Measurements from ENCODE around the gene NYNRIN. TPM values are rescaled to one million over a fixed set of nuclear protein-coding genes. Genes with fewer than 3 reads are reported as not detected.

NYNRIN gene
- total RNA-seq, 4 donors from 2014 or later: 18.5 to 43.6 (median 29.8) TPM

DNA sequence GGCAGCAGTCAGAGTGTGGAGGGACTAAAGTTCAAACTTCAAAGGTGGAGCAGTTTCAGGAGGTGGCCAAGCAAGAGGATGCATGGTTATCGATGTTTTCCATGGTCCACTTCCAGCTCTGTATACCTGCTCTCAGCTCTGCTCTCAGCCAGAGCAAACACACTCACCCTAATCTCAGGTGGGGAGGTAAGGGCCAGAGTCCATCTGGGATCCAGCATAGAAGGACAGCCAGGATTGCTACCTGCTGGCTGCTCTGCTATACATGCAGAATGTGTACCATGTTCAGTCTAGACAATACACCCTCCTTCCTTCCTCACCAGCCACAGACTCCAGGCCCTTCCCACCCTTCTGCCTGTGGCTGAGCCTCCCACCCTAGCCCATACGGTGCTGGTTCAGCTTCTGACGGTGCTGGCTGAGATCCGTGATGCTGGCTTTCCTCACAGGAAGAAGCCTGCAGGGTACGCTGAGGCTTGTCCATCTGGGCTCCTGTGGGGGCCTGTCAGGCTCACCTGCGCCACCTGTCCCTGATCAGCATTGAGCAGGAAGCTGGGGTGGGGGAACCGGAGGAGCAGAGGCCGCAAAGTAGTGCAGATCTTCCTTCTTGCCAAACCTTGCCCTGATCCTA is 28.2 kb downstream of the NYNRIN start:
- H3K27ac ChIP-seq: no peak overlapping the region
- TF ChIP-seq, protein P1, sequence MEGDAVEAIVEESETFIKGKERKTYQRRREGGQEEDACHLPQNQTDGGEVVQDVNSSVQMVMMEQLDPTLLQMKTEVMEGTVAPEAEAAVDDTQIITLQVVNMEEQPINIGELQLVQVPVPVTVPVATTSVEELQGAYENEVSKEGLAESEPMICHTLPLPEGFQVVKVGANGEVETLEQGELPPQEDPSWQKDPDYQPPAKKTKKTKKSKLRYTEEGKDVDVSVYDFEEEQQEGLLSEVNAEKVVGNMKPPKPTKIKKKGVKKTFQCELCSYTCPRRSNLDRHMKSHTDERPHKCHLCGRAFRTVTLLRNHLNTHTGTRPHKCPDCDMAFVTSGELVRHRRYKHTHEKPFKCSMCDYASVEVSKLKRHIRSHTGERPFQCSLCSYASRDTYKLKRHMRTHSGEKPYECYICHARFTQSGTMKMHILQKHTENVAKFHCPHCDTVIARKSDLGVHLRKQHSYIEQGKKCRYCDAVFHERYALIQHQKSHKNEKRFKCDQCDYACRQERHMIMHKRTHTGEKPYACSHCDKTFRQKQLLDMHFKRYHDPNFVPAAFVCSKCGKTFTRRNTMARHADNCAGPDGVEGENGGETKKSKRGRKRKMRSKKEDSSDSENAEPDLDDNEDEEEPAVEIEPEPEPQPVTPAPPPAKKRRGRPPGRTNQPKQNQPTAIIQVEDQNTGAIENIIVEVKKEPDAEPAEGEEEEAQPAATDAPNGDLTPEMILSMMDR (IDR thresholded peaks at IDR 0.05): no peak
- TF ChIP-seq EP300 (IDR thresholded peaks at IDR 0.05): no peak
- TF ChIP-seq POLR2A (IDR thresholded peaks at IDR 0.05): no peak
- WGBS: 47% methylated on average over 6 of the region's 8 CpGs
- no peaks in the 10 kb centered on the region for H3K27me3 ChIP-seq
- H3K36me3 ChIP-seq: peaks cover 1% of the 10 kb centered on the region
- peaks cover 64% of the 10 kb centered on the region for H3K4me1 ChIP-seq
- DNase-seq (ENCODE audit: low spot score in 2 of 2): peak in 1 of 2 donors; percentile 35
- no peaks in the 10 kb centered on the region for H3K9me3 ChIP-seq
- H3K4me3 ChIP-seq: no peak overlapping the region

DNA sequence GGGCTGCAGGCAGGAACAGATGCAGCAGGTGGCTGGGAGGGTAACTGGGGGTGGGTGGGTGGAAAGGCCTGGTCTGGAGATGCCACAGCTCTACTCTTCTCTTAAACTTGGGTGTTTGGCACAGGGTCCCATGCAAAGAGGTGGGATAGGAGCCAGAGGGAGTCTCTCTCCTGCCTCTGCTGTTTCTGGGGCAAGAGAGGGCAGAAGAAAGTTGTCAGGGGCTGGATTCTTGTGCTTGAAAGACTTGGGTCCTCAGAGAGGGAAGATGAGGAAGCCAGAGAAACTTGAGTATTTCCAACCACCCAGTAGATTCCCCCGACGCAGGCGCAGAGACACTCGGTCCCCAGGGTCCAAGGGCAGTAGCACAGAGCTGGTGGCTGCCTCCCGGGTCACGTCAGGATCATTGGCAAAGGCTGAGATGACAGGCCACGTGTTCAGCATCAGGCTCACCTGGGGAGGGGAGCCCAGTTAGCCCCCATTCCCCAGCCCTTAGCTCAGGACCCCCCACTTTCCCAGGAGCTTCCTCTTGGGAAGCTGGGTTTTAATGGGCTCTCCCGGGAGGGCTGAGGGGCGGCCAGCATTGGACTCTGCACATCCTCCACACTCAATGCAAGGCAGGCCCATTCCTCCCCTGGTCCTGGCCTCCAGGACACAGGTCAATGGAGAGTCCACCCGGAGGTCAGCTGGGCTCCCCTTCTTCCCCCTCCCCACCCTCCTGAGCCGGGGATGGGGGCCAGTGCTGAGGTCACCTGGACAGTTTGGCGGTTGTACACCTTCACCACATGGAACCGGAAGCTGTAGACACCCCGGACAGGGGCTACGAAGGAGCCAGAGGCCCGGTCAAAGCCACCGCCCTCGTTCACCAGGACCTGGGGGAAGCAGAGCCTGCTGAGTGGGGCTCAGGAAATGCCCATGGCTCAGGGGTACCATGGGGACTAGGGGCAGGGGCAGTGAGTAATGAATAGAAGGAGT is 29.0 kb downstream of the NYNRIN start:
- DNase-seq (ENCODE audit: low spot score in 2 of 2): peak in 1 of 2 donors; percentile 58
- no peak overlapping the region for H3K27ac ChIP-seq
- H3K36me3 ChIP-seq: peaks cover 9% of the 10 kb centered on the region
- no peak for TF ChIP-seq EP300 (IDR thresholded peaks at IDR 0.05)
- TF ChIP-seq POLR2A (IDR thresholded peaks at IDR 0.05): no peak
- TF ChIP-seq, protein P1 (IDR thresholded peaks at IDR 0.05): no peak
- no peak for TF ChIP-seq POLR2AphosphoS5 (IDR thresholded peaks at IDR 0.05)
- H3K4me1 ChIP-seq: peaks cover 72% of the 10 kb centered on the region
- no peaks in the 10 kb centered on the region for H3K27me3 ChIP-seq
- 87% methylated on average over 15 of the region's 18 CpGs for WGBS
- no peak overlapping the region for H3K4me3 ChIP-seq
- no peaks in the 10 kb centered on the region for H3K9me3 ChIP-seq

DNA sequence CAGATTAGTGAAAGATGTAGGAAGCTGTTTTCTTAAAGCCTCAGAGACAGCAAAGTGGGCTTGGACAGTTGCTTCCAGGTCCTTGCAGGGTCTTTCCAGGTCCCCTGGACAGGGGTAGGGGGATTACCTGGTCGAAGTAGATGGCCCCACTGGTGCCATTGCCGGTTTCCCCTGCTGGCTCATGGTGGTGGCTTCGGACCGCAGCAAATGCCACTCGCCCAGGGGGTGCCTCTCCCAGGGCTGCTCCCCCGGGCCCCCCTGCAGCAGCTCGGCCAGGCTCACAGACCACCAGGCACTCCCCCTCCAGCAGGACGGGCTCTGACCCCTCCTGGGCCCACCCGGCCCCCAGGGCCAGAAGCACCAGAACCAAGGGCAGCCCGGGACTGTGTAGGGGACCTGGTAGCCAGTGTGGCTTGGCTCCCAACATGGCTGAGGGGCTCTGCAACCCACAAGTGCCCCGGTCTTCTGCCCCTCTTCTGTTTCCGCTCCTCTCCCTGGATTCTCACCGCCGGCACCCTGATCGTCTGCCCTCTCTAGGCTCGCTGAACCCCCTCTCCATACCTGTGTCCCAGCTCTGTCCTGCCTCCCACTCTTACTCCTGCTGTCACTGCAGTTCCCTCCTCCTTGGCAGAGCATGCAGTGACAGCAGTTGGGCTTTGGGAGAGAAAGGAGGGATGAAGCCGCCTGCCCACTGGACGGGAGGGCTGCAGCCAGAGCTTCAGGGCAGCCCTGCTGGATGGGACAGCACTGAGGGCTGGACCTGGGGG is 30.0 kb downstream of the NYNRIN start:
- peaks cover 19% of the 10 kb centered on the region for H3K36me3 ChIP-seq
- no peaks in the 10 kb centered on the region for H3K27me3 ChIP-seq
- H3K9me3 ChIP-seq: no peaks in the 10 kb centered on the region
- WGBS: 85% methylated on average over 13 of the region's 18 CpGs
- H3K4me3 ChIP-seq: peak overlapping the region; percentile 87
- peaks cover 75% of the 10 kb centered on the region for H3K4me1 ChIP-seq
- H3K27ac ChIP-seq: peak overlapping the region; percentile 97
- TF ChIP-seq POLR2AphosphoS5 (IDR thresholded peaks at IDR 0.05): no peak
- TF ChIP-seq EP300 (IDR thresholded peaks at IDR 0.05): no peak
- TF ChIP-seq POLR2A (IDR thresholded peaks at IDR 0.05): no peak
- TF ChIP-seq, protein P1 (IDR thresholded peaks at IDR 0.05): no peak
- DNase-seq (ENCODE audit: low spot score in 2 of 2): peak in 1 of 2 donors; percentile 65

DNA sequence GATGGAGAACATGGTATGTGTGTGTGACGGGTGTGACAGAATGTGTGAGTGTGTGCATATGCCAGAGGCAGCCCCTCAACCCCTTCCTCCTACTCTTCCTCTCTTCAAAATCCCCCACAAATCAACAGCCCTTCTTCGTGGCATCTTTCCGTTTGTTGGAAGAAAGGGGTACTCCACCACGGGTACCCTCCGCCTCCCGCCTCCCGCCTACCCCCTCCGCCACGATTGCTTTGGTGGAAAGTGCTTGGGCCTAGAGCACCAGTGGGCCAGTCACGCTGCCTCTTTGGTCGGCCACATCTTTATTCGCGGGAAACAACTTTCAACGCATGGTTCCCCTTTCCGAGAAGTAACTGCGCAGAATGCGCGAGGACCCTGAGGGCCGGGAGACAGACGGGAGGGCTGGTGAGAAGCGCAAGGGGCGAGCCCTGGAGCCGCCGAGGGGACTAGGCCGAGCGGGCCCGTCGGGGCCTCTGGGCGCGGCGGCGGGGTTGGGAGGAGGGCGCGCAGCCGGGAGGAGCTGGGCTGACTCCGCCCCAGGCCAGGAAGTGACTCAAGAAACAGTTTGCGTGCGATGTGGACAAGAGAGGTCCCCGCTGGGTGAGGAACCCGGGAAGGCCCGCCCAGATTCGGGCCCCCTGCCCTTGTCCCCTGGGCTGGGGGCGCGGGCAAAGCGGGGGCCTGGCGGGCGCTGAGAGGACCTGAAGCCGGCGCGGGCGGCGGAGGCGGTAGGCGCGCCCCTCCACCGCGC is 30.8 kb downstream of the NYNRIN start, which contains the start of the genes CBLN3 and KHNYN:
Gene CBLN3 (minus strand): TSS at position 274 of the 748 bp plus-strand sequence. CDS start 614 bp downstream, outside the sequence.
Gene KHNYN (plus strand): TSS at position 560 of the 748 bp plus-strand sequence. CDS start 777 bp downstream, outside the sequence.
- WGBS: 31% methylated on average over 4 of the region's 57 CpGs
- H3K9me3 ChIP-seq: no peaks in the 10 kb centered on the region
- peaks cover 75% of the 10 kb centered on the region for H3K4me1 ChIP-seq
- peak within 1 kb of the TSS; percentile 87 for H3K4me3 ChIP-seq
- TF ChIP-seq, protein P1 (IDR thresholded peaks at IDR 0.05): no peak
- TF ChIP-seq POLR2AphosphoS5 (IDR thresholded peaks at IDR 0.05): peak; percentile 84 to 96 (median 91)
- TF ChIP-seq POLR2A (IDR thresholded peaks at IDR 0.05): peak; percentile 87 to 96
- no peak for TF ChIP-seq EP300 (IDR thresholded peaks at IDR 0.05)
- peak; percentile 93 to 97 for DNase-seq (ENCODE audit: low spot score in 2 of 2)
- peaks cover 27% of the 10 kb centered on the region for H3K36me3 ChIP-seq
- H3K27me3 ChIP-seq: no peaks in the 10 kb centered on the region
- H3K27ac ChIP-seq: peak within 1 kb of the TSS; percentile 97
